DMS114 treated with DMSO at 0.1 percent for 48 hours (cell line): ENCODE measurements around the gene CHST14.
A peak's percentile ranks its signal among the peaks of the same experiment; 100 is the strongest.

Source experiments
- DNase-seq: peaks from one replicate; lab custom pipeline; 2025; ENCODE audit not compliant: unreplicated experiment; lab: John Stamatoyannopoulos, UW

Gene CHST14

GRCh38 chr15:40487816-40488682, 17.3 kb downstream of the CHST14 start:
- no peak for DNase-seq

- no peak for DNase-seq
These were observed 18.7 kb downstream of the CHST14 start for GRCh38 chr15:40489274-40490175.

GRCh38 chr15:40493089-40493840, 22.5 kb downstream of the CHST14 start:
- no peak for DNase-seq

GRCh38 chr15:40495516-40495915, 24.7 kb downstream of the CHST14 start:
- no peak for DNase-seq

GRCh38 chr15:40498418-40498817, 27.6 kb downstream of the CHST14 start:
- no peak for DNase-seq

GRCh38 chr15:40498891-40499290, 28.1 kb downstream of the CHST14 start:
- no peak for DNase-seq

- DNase-seq = no peak
These were observed 29.1 kb downstream of the CHST14 start for GRCh38 chr15:40499931-40500330.

- DNase-seq = no peak
These were observed 30.0 kb downstream of the CHST14 start for GRCh38 chr15:40500568-40501330.

GRCh38 chr15:40501487-40501886, 30.7 kb downstream of the CHST14 start:
- DNase-seq = no peak

GRCh38 chr15:40506964-40507571, 36.3 kb downstream of the CHST14 start:
- peak; percentile 72 for DNase-seq

GRCh38 chr15:40508216-40508615, 37.4 kb downstream of the CHST14 start:
- DNase-seq = no peak

- DNase-seq = no peak
These were observed 39.4 kb downstream of the CHST14 start for GRCh38 chr15:40510201-40510600.

GRCh38 chr15:40511093-40511471, 40.3 kb downstream of the CHST14 start:
- DNase-seq = no peak

- no peak for DNase-seq
These were observed 40.8 kb downstream of the CHST14 start for GRCh38 chr15:40511472-40512133.

GRCh38 chr15:40512440-40512839, 41.7 kb downstream of the CHST14 start:
- DNase-seq = no peak

- DNase-seq = no peak
These were observed 42.8 kb downstream of the CHST14 start for GRCh38 chr15:40513609-40514008.

GRCh38 chr15:40516322-40516721, 45.5 kb downstream of the CHST14 start:
- no peak for DNase-seq
